Panc1 (cell line): ENCODE data around the gene CHL1.

Experiments used
- POLR2AphosphoS5 ChIP-seq: IDR thresholded peaks from 2 replicates; pipeline ENCODE4 v1.6.1; 2012; ENCODE audit warnings: mild to moderate bottlenecking, low read depth, low read length, moderate library complexity
- SIN3A ChIP-seq: IDR thresholded peaks from 2 replicates; pipeline ENCODE4 v1.6.1; 2012; ENCODE audit warnings: low read depth, mild to moderate bottlenecking, low read length, moderate library complexity, borderline replicate concordance; ENCODE audit not compliant: insufficient read depth
- TF ChIP-seq, protein P1 (sequence below): fragments of 450-650 bp; IDR thresholded peaks from 2 replicates; pipeline ENCODE4 v1.5.1; 2017; ENCODE audit warnings: mild to moderate bottlenecking
- TF ChIP-seq, protein P2 (sequence below), 2 experiments: IDR thresholded peaks; 2 replicates each; pipeline ENCODE4 v1.6.1; 2011 to 2012; ENCODE audit warnings: low read depth in 2 of 2, control low read depth in 1 of 2, low read length in 1 of 2, mild to moderate bottlenecking in 1 of 2, moderate library complexity in 1 of 2; ENCODE audit not compliant: insufficient read depth in 1 of 2

DNA sequence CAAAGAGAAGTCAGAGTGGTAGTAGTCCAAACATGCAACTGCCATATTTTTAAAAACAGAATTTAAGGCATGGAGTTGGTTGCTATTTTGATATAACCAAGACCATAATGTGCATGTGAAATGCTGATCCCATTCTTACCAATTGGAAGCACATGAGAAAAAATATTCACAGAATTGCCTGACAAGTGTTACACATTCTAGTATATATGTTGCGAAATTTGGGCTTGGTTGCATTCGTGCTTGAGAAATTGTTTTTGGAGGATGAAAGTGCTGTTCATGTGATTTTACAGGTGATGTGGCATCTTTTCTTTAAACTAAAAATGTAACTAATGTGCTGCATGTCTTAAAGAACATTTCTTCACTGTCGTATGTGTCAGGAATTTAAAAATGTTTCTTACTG lies 199.7 kb downstream of the CHL1 start:
- TF ChIP-seq, protein P1, sequence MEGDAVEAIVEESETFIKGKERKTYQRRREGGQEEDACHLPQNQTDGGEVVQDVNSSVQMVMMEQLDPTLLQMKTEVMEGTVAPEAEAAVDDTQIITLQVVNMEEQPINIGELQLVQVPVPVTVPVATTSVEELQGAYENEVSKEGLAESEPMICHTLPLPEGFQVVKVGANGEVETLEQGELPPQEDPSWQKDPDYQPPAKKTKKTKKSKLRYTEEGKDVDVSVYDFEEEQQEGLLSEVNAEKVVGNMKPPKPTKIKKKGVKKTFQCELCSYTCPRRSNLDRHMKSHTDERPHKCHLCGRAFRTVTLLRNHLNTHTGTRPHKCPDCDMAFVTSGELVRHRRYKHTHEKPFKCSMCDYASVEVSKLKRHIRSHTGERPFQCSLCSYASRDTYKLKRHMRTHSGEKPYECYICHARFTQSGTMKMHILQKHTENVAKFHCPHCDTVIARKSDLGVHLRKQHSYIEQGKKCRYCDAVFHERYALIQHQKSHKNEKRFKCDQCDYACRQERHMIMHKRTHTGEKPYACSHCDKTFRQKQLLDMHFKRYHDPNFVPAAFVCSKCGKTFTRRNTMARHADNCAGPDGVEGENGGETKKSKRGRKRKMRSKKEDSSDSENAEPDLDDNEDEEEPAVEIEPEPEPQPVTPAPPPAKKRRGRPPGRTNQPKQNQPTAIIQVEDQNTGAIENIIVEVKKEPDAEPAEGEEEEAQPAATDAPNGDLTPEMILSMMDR: no peak
- no peak for TF ChIP-seq SIN3A
- no peak for TF ChIP-seq POLR2AphosphoS5
- TF ChIP-seq, protein P2, sequence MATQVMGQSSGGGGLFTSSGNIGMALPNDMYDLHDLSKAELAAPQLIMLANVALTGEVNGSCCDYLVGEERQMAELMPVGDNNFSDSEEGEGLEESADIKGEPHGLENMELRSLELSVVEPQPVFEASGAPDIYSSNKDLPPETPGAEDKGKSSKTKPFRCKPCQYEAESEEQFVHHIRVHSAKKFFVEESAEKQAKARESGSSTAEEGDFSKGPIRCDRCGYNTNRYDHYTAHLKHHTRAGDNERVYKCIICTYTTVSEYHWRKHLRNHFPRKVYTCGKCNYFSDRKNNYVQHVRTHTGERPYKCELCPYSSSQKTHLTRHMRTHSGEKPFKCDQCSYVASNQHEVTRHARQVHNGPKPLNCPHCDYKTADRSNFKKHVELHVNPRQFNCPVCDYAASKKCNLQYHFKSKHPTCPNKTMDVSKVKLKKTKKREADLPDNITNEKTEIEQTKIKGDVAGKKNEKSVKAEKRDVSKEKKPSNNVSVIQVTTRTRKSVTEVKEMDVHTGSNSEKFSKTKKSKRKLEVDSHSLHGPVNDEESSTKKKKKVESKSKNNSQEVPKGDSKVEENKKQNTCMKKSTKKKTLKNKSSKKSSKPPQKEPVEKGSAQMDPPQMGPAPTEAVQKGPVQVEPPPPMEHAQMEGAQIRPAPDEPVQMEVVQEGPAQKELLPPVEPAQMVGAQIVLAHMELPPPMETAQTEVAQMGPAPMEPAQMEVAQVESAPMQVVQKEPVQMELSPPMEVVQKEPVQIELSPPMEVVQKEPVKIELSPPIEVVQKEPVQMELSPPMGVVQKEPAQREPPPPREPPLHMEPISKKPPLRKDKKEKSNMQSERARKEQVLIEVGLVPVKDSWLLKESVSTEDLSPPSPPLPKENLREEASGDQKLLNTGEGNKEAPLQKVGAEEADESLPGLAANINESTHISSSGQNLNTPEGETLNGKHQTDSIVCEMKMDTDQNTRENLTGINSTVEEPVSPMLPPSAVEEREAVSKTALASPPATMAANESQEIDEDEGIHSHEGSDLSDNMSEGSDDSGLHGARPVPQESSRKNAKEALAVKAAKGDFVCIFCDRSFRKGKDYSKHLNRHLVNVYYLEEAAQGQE (IDR thresholded peaks at IDR 0.05; ENCODE audit: insufficient read depth in 1 of 2, low read depth in 2 of 2, low read length in 1 of 2): no peak
